ENCODE measurements around the gene ADAMTS7. TPM values are rescaled to one million over a fixed set of nuclear protein-coding genes. Genes with fewer than 3 reads are reported as not detected.
"Not testable (repeated sequence)": the region's sequence is repeated elsewhere in the genome, so short reads cannot be mapped to it uniquely, and the experiment has no call there.

ADAMTS7 gene
- total RNA-seq, 2 experiments from 2014 or later = 0.23 to 0.60 TPM

GRCh38 chr15:78761020-78761419 lies 50.2 kb downstream of the ADAMTS7 start:
- H3K9me3 Mint-ChIP-seq = no peaks in the 10 kb centered on the region
- peaks cover 31% of the 10 kb centered on the region for H3K4me1 Mint-ChIP-seq (ENCODE audit: low read depth)
- ATAC-seq = no peak
- no peak overlapping the region for H3K4me3 Mint-ChIP-seq
- H3K27me3 Mint-ChIP-seq = no peaks in the 10 kb centered on the region
- intact Hi-C loops (cut with micrococcal nuclease) = loop anchor here (10.0 kb wide), 1 partner anchor 54 kb away; the partner anchor contains the start of gene ADAMTS7
- CTCF ChIA-PET = interaction anchor here (0.7 to 1.4 kb wide), 3 partner anchors 9 to 51 kb away, joined by 3 to 4 read pairs (median 3); no protein-coding TSS in a partner anchor
- H3K36me3 Mint-ChIP-seq (ENCODE audit: low read depth) = no peaks in the 10 kb centered on the region
- POLR2A ChIA-PET = interaction anchor here (0.9 kb wide), 1 partner anchor 437 kb away, joined by 3 read pairs; no protein-coding TSS in a partner anchor
- TF ChIP-seq CTCF (IDR thresholded peaks at IDR 0.05) = no peak
- no peak for DNase-seq
- H3K27ac Mint-ChIP-seq = peak overlapping the region; percentile 89

- not testable (repeated sequence) for H3K4me3 Mint-ChIP-seq; H3K9me3 Mint-ChIP-seq; H3K27me3 Mint-ChIP-seq; ATAC-seq; H3K36me3 Mint-ChIP-seq (ENCODE audit: low read depth)
- Mint-ChIP-seq H3K4me1 (ENCODE audit: low read depth) (peaks cover 31% of the 10 kb centered on the region), H3K27ac (peak overlapping the region; percentile 89)
- CTCF ChIA-PET = interaction anchor here (0.7 to 1.4 kb wide), 4 partner anchors 8 to 121 kb away, joined by 3 to 4 read pairs (median 3); no protein-coding TSS in a partner anchor
- POLR2A ChIA-PET = interaction anchor here (0.9 kb wide), 1 partner anchor 436 kb away, joined by 3 read pairs; no protein-coding TSS in a partner anchor
- DNase-seq = peak; percentile 14
- intact Hi-C loops (cut with micrococcal nuclease) = loop anchor here (10.0 kb wide), 1 partner anchor 55 kb away; the partner anchor contains the start of gene ADAMTS7
These were observed 51.0 kb downstream of the ADAMTS7 start for GRCh38 chr15:78760091-78760882.

GRCh38 chr15:78759361-78759998 lies 51.8 kb downstream of the ADAMTS7 start:
- H3K4me3 Mint-ChIP-seq; POLR2A ChIA-PET; intact Hi-C loops (cut with micrococcal nuclease); DNase-seq; ATAC-seq; H3K27me3 Mint-ChIP-seq; H3K36me3 Mint-ChIP-seq (ENCODE audit: low read depth); H3K27ac Mint-ChIP-seq; H3K9me3 Mint-ChIP-seq: not testable (repeated sequence)
- peaks cover 31% of the 10 kb centered on the region for H3K4me1 Mint-ChIP-seq (ENCODE audit: low read depth)
- CTCF ChIA-PET = interaction anchor here (1.1 to 1.4 kb wide), 2 partner anchors 53 to 120 kb away, joined by 3 to 4 read pairs; no protein-coding TSS in a partner anchor

- intact Hi-C loops (cut with micrococcal nuclease); H3K4me3 Mint-ChIP-seq; ATAC-seq; H3K27me3 Mint-ChIP-seq; CTCF ChIA-PET; DNase-seq; H3K36me3 Mint-ChIP-seq (ENCODE audit: low read depth); H3K9me3 Mint-ChIP-seq; POLR2A ChIA-PET: not testable (repeated sequence)
- peak overlapping the region; percentile 38 for H3K27ac Mint-ChIP-seq
- peaks cover 31% of the 10 kb centered on the region for H3K4me1 Mint-ChIP-seq (ENCODE audit: low read depth)
These were observed 52.6 kb downstream of the ADAMTS7 start for GRCh38 chr15:78758486-78759200.

GRCh38 chr15:78758084-78758483 lies 53.2 kb downstream of the ADAMTS7 start:
- CTCF ChIA-PET = interaction anchor here (0.7 kb wide), 1 partner anchor 121 kb away, joined by 3 read pairs; no protein-coding TSS in a partner anchor
- H3K4me3 Mint-ChIP-seq, POLR2A ChIA-PET: not testable (repeated sequence)

GRCh38 chr15:78757636-78757905 lies 53.7 kb downstream of the ADAMTS7 start:
- no peak overlapping the region for H3K4me3 Mint-ChIP-seq
- intact Hi-C loops (cut with micrococcal nuclease) = no loop called here
- ChIA-PET CTCF (interaction anchor here (0.7 to 1.0 kb wide), 2 partner anchors 120 to 121 kb away, joined by 3 read pairs; no protein-coding TSS in a partner anchor), POLR2A (no interaction called here)
- no peaks in the 10 kb centered on the region for H3K36me3 Mint-ChIP-seq (ENCODE audit: low read depth)
- peak overlapping the region; percentile 89 for H3K27ac Mint-ChIP-seq
- no peaks in the 10 kb centered on the region for H3K9me3 Mint-ChIP-seq
- peaks cover 28% of the 10 kb centered on the region for H3K4me1 Mint-ChIP-seq (ENCODE audit: low read depth)
- ATAC-seq (no peak), DNase-seq (no peak)
- no peaks in the 10 kb centered on the region for H3K27me3 Mint-ChIP-seq
- TF ChIP-seq CTCF (IDR thresholded peaks at IDR 0.05) = no peak

More at GRCh38 chr15:78758084-78758483, 53.2 kb downstream of the ADAMTS7 start:
- ATAC-seq; intact Hi-C loops (cut with micrococcal nuclease); H3K27me3 Mint-ChIP-seq; H3K27ac Mint-ChIP-seq; H3K9me3 Mint-ChIP-seq; H3K36me3 Mint-ChIP-seq (ENCODE audit: low read depth); DNase-seq: not testable (repeated sequence)
- H3K4me1 Mint-ChIP-seq (ENCODE audit: low read depth) = peaks cover 28% of the 10 kb centered on the region

- peak; percentile 77 for DNase-seq
- H3K36me3 Mint-ChIP-seq (ENCODE audit: low read depth); H3K9me3 Mint-ChIP-seq; POLR2A ChIA-PET; intact Hi-C loops (cut with micrococcal nuclease); H3K27me3 Mint-ChIP-seq; H3K4me3 Mint-ChIP-seq: not testable (repeated sequence)
- CTCF ChIA-PET = interaction anchor here (0.7 to 1.3 kb wide), 5 partner anchors 16 to 122 kb away, joined by 3 to 7 read pairs (median 3); no protein-coding TSS in a partner anchor
- ATAC-seq = peak; percentile 65
- Mint-ChIP-seq H3K4me1 (ENCODE audit: low read depth) (peaks cover 25% of the 10 kb centered on the region), H3K27ac (peak overlapping the region; percentile 89)
These were observed 54.3 kb downstream of the ADAMTS7 start for GRCh38 chr15:78756781-78757635.
